ENCODE measurements around the gene GRK3.
"Not testable (repeated sequence)": the region's sequence is repeated elsewhere in the genome, so short reads cannot be mapped to it uniquely, and the experiment has no call there.

GRK3 gene

DNA sequence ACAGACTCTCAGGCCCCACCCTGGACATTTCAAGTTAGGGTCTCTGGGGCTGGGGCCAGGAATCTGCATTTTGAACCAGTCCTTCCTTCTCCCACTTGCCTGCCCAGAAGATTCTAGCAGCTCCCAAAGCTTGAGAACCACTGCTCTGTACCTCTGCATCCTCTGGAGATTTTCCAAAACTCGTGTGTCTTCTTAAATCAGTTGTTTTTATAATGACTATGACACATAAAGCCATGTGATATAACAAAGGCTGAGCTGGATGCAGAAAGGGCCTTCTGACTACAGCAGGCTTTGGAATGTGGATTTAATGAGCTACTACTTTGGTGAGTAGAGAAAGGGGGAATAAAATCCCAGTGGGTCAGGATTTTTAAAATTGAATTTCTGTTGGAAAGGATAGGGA, 37.5 kb upstream of the GRK3 start:
- H2AK5ac ChIP-seq (ENCODE audit: low read depth, low read length); H3K27me3 ChIP-seq (ENCODE audit: control insufficient read depth in 3 of 3, insufficient read depth in 3 of 3, low read depth in 1 of 3, low read length in 3 of 3); DNase-seq (ENCODE audit: low spot score); H2BK5ac ChIP-seq (ENCODE audit: low read length); H3K18ac ChIP-seq (ENCODE audit: low read length); H2BK120ac ChIP-seq (ENCODE audit: low read depth, low read length); H2AFZ ChIP-seq (ENCODE audit: low read length); H3K4me3 ChIP-seq (ENCODE audit: low read length in 2 of 2); H3K36me3 ChIP-seq (replicated peaks in 1 of 2; ENCODE audit: control insufficient read depth in 2 of 2, insufficient read depth in 2 of 2, low read length in 2 of 2); H2BK12ac ChIP-seq (ENCODE audit: low read length); H4K8ac ChIP-seq (ENCODE audit: low read depth, low read length); H3K4me2 ChIP-seq (ENCODE audit: insufficient read depth, low read length, poor library complexity, severe bottlenecking); H3K14ac ChIP-seq (ENCODE audit: low read length); H3K4me1 ChIP-seq (ENCODE audit: control insufficient read depth in 2 of 2, insufficient read depth in 1 of 2, low read depth in 1 of 2, low read length in 2 of 2); H3K79me1 ChIP-seq (ENCODE audit: low read depth, low read length); H4K91ac ChIP-seq (ENCODE audit: low read depth, low read length, poor library complexity); H3K4ac ChIP-seq (ENCODE audit: low read length); H2BK15ac ChIP-seq (ENCODE audit: low read length); H3K27ac ChIP-seq (replicated peaks; ENCODE audit: low read length); H3K9ac ChIP-seq (ENCODE audit: low read depth, low read length, poor library complexity); H3K23ac ChIP-seq (ENCODE audit: low read depth, low read length, poor library complexity): not testable (repeated sequence)
- no CpG with 5 or more reads among the region's 1 CpG for WGBS, 2 donors (ENCODE audit: extremely low coverage in 2 of 2, insufficient read length in 2 of 2, insufficient replicate concordance in 1 of 2)
- peaks cover 4 to 13% of the 10 kb centered on the region in 2 donors for H3K9me3 ChIP-seq (replicated peaks in 1 of 2; ENCODE audit: control insufficient read depth in 2 of 2, insufficient read depth in 1 of 2, low read depth in 1 of 2, low read length in 2 of 2)

DNA sequence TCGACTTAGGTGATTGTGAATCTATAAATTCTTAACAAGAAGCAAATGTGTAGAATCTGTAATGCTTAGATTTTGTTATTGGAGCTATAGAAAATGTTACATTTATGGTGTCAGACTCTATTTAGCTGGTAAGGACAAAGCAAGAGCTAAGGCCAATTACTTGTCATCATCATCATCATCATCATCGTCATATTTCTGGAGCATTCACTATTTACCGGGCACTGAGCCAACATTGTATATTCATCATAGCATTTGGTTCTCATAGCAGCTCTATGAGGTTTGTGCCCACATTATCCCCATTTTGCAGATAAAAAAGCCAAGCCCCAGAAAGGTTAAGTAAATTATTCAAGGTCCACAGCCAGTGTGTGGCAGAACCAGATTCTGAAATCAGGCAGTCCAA, 36.4 kb upstream of the GRK3 start:
- not testable (repeated sequence) for H3K4me2 ChIP-seq (ENCODE audit: insufficient read depth, low read length, poor library complexity, severe bottlenecking); H3K18ac ChIP-seq (ENCODE audit: low read length); H3K79me1 ChIP-seq (ENCODE audit: low read depth, low read length); H4K8ac ChIP-seq (ENCODE audit: low read depth, low read length); H3K27me3 ChIP-seq (ENCODE audit: control insufficient read depth in 3 of 3, insufficient read depth in 3 of 3, low read depth in 1 of 3, low read length in 3 of 3); H3K23ac ChIP-seq (ENCODE audit: low read depth, low read length, poor library complexity); H3K36me3 ChIP-seq (replicated peaks in 1 of 2; ENCODE audit: control insufficient read depth in 2 of 2, insufficient read depth in 2 of 2, low read length in 2 of 2); DNase-seq (ENCODE audit: low spot score); H3K9me3 ChIP-seq (replicated peaks in 1 of 2; ENCODE audit: control insufficient read depth in 2 of 2, insufficient read depth in 1 of 2, low read depth in 1 of 2, low read length in 2 of 2); H2BK5ac ChIP-seq (ENCODE audit: low read length); H2BK120ac ChIP-seq (ENCODE audit: low read depth, low read length); H3K4me1 ChIP-seq (ENCODE audit: control insufficient read depth in 2 of 2, insufficient read depth in 1 of 2, low read depth in 1 of 2, low read length in 2 of 2); H3K14ac ChIP-seq (ENCODE audit: low read length); H2AFZ ChIP-seq (ENCODE audit: low read length); H2AK5ac ChIP-seq (ENCODE audit: low read depth, low read length); H2BK15ac ChIP-seq (ENCODE audit: low read length); H3K4me3 ChIP-seq (ENCODE audit: low read length in 2 of 2); H3K27ac ChIP-seq (replicated peaks; ENCODE audit: low read length); H4K91ac ChIP-seq (ENCODE audit: low read depth, low read length, poor library complexity); H3K9ac ChIP-seq (ENCODE audit: low read depth, low read length, poor library complexity); H2BK12ac ChIP-seq (ENCODE audit: low read length); H3K4ac ChIP-seq (ENCODE audit: low read length)
- WGBS, 2 donors (ENCODE audit: extremely low coverage in 2 of 2, insufficient read length in 2 of 2, insufficient replicate concordance in 1 of 2) = no CpG with 5 or more reads among the region's 3 CpGs

DNA sequence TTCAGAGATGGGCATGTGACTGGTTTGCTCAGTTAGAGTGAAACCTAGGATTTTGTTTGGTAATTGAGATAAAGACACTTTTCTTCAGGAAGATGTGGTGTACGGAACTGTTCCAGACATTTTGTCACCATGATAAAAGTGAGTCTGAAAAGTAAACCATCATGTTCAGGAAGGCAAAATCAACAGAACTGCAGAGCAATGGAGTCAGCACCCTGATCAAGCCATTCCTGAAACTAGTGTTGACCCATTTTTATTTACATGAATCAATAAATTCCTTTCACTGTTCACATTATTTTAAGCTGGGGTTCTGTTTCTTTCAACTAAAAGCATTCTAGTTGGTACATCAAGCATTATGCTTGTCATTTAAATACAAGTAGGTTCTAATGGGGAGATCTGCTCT, 35.4 kb upstream of the GRK3 start:
- H3K9me3 ChIP-seq (replicated peaks in 1 of 2; ENCODE audit: control insufficient read depth in 2 of 2, insufficient read depth in 1 of 2, low read depth in 1 of 2, low read length in 2 of 2); H3K4me3 ChIP-seq (ENCODE audit: low read length in 2 of 2); H2AFZ ChIP-seq (ENCODE audit: low read length); H2BK120ac ChIP-seq (ENCODE audit: low read depth, low read length); H4K8ac ChIP-seq (ENCODE audit: low read depth, low read length); H3K27ac ChIP-seq (replicated peaks; ENCODE audit: low read length); H3K36me3 ChIP-seq (replicated peaks in 1 of 2; ENCODE audit: control insufficient read depth in 2 of 2, insufficient read depth in 2 of 2, low read length in 2 of 2); DNase-seq (ENCODE audit: low spot score); H3K27me3 ChIP-seq (ENCODE audit: control insufficient read depth in 3 of 3, insufficient read depth in 3 of 3, low read depth in 1 of 3, low read length in 3 of 3); H4K91ac ChIP-seq (ENCODE audit: low read depth, low read length, poor library complexity); H3K4me1 ChIP-seq (ENCODE audit: control insufficient read depth in 2 of 2, insufficient read depth in 1 of 2, low read depth in 1 of 2, low read length in 2 of 2); H3K23ac ChIP-seq (ENCODE audit: low read depth, low read length, poor library complexity); H3K4me2 ChIP-seq (ENCODE audit: insufficient read depth, low read length, poor library complexity, severe bottlenecking); H2BK15ac ChIP-seq (ENCODE audit: low read length); H3K9ac ChIP-seq (ENCODE audit: low read depth, low read length, poor library complexity); H2BK5ac ChIP-seq (ENCODE audit: low read length); H3K4ac ChIP-seq (ENCODE audit: low read length); H3K79me1 ChIP-seq (ENCODE audit: low read depth, low read length); H2BK12ac ChIP-seq (ENCODE audit: low read length); H2AK5ac ChIP-seq (ENCODE audit: low read depth, low read length); H3K18ac ChIP-seq (ENCODE audit: low read length); H3K14ac ChIP-seq (ENCODE audit: low read length): not testable (repeated sequence)
- WGBS, 2 donors (ENCODE audit: extremely low coverage in 2 of 2, insufficient read length in 2 of 2, insufficient replicate concordance in 1 of 2) = no CpG with 5 or more reads among the region's 1 CpG

DNA sequence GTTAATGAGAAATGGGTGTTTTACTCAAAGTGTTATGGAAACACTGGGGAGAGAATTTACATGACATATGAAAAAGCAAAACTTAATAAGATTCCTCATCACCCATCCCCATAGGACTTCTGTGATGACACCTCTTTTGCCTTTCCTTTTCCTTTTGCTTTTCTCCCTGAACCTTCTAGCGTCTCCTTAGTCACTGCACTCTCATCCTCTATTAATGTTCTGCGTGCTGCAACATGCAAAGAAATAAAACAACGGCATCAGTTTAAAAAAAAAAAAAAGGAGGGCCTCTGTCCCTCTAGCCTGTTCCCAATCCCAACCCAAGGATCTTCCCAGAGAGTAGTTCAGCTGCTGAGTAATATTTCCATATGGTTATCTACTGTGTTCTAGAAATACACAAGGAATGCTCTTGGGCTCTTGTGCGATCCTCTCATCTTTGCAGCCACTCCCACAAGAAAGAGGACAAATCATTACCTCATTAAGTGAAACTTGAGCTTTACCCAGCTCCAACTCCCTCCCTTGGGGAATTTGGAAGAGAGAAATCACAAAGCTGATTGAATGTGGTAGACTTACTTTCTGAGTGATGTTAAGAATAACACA, 34.8 kb upstream of the GRK3 start:
- not testable (repeated sequence) for H3K4me2 ChIP-seq (ENCODE audit: insufficient read depth, low read length, poor library complexity, severe bottlenecking); H3K27me3 ChIP-seq (ENCODE audit: control insufficient read depth in 3 of 3, insufficient read depth in 3 of 3, low read depth in 1 of 3, low read length in 3 of 3); H2AK5ac ChIP-seq (ENCODE audit: low read depth, low read length); H3K18ac ChIP-seq (ENCODE audit: low read length); H4K8ac ChIP-seq (ENCODE audit: low read depth, low read length); H3K36me3 ChIP-seq (replicated peaks in 1 of 2; ENCODE audit: control insufficient read depth in 2 of 2, insufficient read depth in 2 of 2, low read length in 2 of 2); H3K4ac ChIP-seq (ENCODE audit: low read length); H2BK5ac ChIP-seq (ENCODE audit: low read length); H2BK15ac ChIP-seq (ENCODE audit: low read length); DNase-seq (ENCODE audit: low spot score); H2BK120ac ChIP-seq (ENCODE audit: low read depth, low read length); H3K23ac ChIP-seq (ENCODE audit: low read depth, low read length, poor library complexity); H3K14ac ChIP-seq (ENCODE audit: low read length); H3K4me3 ChIP-seq (ENCODE audit: low read length in 2 of 2); H4K91ac ChIP-seq (ENCODE audit: low read depth, low read length, poor library complexity); H3K4me1 ChIP-seq (ENCODE audit: control insufficient read depth in 2 of 2, insufficient read depth in 1 of 2, low read depth in 1 of 2, low read length in 2 of 2); H3K79me1 ChIP-seq (ENCODE audit: low read depth, low read length); H2AFZ ChIP-seq (ENCODE audit: low read length); H3K9ac ChIP-seq (ENCODE audit: low read depth, low read length, poor library complexity); H2BK12ac ChIP-seq (ENCODE audit: low read length); H3K27ac ChIP-seq (replicated peaks; ENCODE audit: low read length)
- WGBS, 2 donors (ENCODE audit: extremely low coverage in 2 of 2, insufficient read length in 2 of 2, insufficient replicate concordance in 1 of 2) = no CpG with 5 or more reads among the region's 4 CpGs
- peaks cover 4 to 14% of the 10 kb centered on the region in 2 donors for H3K9me3 ChIP-seq (replicated peaks in 1 of 2; ENCODE audit: control insufficient read depth in 2 of 2, insufficient read depth in 1 of 2, low read depth in 1 of 2, low read length in 2 of 2)

All from neuronal stem cell (in vitro differentiated cells).